ENCODE measurements around the gene ASB7.

The ASB7 gene

GRCh38 chr15:100598655-100599054 lies 3.7 kb upstream of the ASB7 start:
- DNase-seq = no peak

GRCh38 chr15:100601163-100601562 lies 1.2 kb upstream of the ASB7 start:
- peak; percentile 42 for DNase-seq

DNA sequence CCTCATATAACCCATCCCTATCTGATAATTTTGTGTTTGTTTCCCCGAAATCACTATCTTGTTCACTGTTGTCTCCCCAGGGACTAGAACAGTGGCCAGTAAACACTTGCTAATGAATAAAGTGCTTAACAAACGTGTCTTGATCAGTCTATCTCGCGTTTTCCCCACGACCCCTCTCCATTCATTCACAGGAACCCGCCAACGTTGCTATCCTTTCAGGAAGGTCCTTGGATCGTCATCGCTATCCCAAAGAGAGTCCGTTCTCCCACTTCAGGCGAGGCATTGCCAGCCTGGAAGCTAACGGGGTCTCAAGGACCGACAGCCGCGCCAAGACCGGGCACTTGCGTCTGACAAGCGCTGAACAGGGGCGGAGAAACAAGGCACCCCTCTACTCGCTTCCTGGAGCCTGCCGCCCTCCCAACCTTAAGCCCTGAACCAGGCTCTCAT lies 749 bp upstream of the ASB7 start:
- no peak for DNase-seq

DNA sequence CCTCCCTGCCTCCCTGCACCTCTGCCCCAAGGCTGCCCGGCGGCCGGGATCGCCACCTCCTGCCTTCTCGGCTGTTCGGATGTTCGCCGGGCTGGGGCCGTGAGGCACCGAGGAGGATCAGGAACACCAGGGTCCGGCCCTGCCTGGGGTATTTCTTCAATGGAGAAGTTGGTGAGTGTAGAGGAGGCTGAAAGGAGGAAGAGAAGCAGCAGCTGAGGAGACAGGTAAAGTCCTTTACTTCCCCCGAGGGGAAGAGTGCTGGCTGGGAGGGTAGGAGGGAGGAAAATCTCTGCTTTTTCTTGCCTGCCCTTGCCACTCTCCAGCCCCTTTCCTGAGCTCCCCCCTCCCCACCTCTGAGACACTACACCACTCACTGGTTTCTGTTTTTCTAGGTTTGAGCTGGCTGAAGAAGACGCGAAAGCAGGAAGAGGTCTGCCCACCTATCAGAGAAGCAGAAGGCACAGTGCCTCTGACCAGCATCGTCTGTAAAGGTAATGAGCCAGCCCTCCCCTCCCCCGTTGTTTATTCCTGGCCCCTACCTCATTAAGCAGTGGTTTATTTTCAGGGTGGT lies 519 bp downstream of the ASB7 start:
- no peak for DNase-seq

DNA sequence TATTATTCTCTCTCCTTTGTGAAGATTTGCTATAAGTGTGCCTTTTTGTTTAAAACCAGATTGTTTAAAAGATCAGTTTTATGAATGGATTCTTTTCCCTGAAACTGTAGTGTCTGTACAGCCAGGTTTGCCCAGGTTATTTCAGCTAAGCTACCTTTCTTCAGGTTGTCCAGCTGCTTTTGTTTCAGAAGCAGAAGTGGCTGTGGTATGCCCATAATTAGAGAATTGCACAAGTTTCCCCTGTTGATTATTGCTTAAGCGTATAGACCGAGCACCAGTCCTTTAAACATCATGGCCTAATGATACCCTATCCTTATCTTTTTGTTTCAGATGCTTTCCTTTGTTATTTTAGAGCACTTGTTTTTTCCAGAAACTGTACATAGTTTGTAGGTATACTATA lies 10.2 kb downstream of the ASB7 start:
- no peak for DNase-seq

DNA sequence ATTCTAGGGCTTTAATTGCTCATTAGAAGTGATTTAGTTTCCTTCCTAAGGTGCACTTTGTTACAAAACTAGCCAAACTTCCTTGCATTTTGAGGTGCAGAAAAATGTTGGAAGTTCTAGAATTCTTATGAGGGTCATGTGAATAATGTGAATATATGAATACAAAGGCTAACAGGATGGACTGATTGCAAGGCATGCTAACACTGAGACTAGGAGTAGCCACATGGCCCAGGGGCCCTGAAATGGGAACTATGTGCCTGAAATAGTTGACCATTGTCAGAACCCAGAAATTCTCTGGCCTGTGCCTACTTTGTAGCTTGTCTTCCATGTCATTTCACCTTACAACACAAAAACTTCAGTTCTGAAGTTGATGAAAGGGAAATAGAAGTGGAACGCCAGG lies 10.8 kb downstream of the ASB7 start:
- DNase-seq = no peak

- no peak for DNase-seq
Observed at GRCh38 chr15:100614336-100614735, 11.9 kb downstream of the ASB7 start.

DNA sequence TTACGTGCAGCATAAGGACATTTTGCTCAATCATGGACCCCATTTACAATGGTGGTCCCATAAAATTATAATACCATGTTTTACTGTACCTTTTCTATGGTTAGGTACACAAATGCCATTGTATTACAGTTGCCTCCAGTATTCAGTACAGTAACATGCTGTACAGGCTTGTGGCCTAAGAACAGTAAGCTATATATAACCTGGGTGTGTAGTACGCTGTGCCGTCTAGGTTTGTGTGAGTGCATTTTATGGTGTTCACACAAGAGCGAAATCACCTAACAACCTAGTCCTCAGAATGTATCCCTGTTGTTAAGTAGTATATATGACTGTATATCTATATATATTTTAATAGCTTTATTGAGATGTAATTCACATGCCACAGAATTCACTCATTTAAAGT lies 12.5 kb downstream of the ASB7 start:
- DNase-seq = no peak

GRCh38 chr15:100615801-100616200 lies 13.4 kb downstream of the ASB7 start:
- DNase-seq = no peak

DNA sequence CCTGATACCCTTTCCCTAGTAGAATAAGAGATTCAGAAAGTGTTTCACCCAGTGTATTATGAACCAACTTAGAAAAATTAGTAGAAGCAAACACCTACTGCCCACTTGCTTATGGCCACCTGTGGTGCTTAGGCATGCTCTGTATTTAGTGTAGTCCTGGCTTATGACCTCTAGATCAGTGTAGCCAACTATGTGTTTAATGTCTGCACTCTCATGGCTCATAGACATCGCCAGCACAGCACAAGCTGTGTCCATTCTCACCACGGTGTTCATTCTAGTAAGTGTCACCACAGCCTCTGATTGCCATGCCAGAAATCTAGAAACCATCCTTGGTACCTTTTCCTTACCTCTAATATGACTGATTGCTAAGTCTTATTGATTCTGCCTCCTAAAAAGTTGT lies 14.3 kb downstream of the ASB7 start:
- DNase-seq = no peak

DNA sequence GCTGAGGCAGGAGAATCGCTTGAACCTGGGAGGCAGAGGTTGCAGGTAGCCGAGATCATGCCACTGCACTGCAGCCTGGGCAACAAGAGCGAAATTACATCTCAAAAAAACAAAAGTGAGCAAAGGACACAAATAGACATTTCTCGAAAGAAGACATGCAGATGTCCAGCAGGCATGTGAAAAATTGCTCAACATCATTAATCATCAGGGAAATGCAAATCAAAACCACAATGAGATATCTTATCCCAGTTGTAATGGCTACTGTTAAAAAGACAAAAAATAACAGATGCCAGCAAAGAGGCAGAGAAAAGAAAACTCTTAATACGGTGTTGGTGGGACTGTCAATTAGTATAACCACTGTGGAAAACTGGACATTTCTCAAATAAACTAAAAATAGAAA lies 20.9 kb downstream of the ASB7 start:
- DNase-seq = no peak

GRCh38 chr15:100627789-100628395 lies 25.5 kb downstream of the ASB7 start:
- peak; percentile 39 for DNase-seq

GRCh38 chr15:100628746-100629145 lies 26.4 kb downstream of the ASB7 start:
- no peak for DNase-seq

- DNase-seq = no peak
Observed at GRCh38 chr15:100631831-100632230, 29.4 kb downstream of the ASB7 start.

DNA sequence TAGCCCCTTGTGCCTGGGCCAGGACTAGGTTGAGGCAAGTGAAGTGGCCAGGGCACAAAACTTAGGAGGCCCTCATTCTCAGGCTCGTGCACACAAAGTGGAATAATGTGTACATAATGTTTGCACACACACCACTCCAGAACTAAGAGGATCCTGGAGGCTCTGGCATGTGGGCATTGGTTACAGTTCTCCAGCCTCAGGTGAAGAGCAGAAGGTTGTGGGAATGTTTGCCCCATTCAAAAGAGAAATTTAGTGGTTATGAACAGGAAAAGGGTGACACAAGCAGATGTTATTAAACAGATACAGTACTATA lies 31.3 kb downstream of the ASB7 start:
- no peak for DNase-seq

DNA sequence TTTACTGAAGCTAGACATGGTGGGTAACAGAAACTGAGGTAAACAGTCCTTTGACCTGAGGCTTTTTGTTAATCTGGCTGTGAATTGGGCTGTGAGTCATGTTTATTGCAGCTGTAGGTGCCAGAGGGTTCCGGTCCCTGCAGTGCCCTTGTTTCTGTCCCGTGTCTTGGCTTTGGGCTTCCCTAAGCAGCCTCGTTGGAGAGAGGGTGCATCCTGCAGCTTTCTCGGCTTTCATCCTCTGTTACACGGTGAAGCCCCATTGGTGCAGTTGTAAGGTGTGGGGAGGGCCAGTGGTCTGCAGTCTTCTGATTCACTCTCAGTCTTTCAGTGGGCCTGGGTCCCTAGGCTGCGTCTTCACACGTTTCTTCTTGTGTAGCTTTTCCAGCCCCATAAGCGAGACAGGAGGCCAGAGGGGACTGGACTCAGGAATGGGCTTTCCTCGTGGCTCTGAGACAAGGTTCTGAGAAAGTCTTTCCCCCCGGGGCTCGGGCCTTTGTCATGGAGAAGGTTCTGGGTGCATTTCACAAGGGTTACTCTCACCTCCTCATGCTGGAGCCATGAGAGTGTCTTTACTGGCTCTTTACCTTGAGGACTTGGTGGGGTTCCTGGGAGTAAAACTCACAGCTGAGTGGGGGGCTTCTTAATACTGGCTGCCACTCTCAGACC lies 33.1 kb downstream of the ASB7 start:
- no peak for DNase-seq

DNA sequence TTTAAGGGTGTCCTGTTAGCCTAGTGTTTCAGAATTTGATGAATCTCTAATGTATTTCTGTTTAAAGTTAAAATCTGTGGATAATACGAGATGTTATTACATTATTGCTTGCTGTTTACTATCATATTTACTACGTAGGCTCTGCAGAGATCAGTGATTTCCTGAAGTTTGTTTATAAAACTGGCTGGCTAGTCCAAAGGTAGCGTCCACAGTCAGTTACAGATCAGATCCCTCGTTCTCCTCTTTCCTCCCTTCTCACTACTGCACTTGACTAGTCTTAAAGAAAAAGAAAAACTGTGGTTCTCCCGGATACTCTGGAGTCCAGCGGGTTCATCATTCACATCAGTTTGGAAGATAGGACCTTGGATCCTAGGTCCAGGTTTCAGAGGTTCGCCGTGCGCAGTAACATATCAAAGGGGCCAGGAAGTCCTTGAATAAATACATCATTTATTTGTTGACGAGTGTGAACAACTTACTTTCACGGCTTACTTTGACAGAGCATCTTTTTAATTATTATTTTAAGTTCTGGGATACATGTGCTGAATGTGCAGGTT lies 35.9 kb downstream of the ASB7 start:
- DNase-seq = no peak

DNA sequence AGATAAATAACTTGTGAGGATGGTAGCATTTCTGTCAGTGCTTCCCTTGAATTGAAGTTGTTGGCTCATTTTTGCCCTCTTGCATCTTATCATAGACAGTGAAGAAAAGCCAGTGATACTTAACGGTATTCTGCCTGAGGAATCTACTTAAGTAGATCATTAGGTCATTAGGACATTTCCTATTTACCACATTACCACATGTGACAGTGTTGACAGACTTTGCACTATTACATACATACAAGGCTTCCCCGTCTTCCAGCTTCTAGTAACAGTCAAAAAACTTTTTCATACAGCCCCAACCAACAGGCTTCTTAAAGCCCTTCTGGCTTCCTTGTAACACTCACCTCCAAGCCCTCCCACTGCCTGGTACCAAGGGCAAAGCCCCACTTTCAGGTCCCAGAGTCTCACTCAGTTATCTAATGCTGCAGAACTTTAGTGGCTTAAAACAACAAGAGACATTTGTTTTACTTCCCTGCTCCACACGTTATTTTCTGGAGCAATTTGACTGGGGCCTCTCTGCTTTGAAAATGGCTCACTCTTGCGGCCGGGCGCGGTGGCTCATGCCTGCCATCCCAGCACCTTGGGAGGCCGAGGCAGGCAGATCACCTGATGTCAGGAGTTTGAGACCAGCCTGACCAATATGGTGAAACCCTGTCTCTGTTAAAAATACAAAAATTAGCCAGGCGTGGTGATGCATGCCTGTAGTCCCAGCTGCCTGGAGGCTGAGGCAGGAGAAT lies 40.0 kb downstream of the ASB7 start:
- no peak for DNase-seq

DNA sequence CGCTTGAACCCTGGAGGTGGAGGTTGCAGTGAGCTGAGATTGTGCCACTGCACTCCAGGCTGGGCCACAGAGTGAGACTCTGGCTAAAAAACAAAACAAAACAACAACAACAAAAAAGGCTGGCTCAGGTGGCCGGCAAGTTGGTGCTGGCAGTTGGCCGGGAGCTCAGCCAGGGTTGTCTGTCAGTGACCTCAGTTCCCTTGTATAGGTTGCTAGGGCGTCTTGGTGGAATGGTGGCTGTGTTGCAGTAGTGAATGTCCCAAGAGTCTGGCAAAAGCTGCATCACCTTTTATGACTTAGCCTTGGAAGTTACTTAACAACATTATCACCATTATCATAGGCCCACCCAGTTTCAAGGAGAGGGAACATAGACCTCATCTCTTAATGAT lies 40.6 kb downstream of the ASB7 start:
- no peak for DNase-seq

DNA sequence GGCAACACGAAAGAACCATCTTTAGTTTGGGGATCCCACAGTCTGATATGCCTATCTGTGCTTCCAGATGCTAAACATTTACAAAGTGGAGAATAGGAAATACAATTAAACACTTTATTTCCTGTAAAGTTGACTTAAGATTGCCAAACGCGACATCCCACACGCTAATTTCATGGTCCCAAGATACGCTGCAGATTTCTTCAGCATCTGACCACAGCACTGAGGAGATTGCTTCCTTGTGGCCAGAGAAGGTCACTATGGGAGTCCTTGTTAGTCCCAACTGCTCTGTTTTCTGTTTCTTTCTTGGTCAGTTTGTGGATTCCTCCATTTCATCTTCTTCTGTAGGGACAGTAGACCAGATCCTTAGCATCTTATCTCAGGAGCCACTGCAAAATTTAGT lies 43.3 kb downstream of the ASB7 start:
- DNase-seq = no peak

GRCh38 chr15:100648951-100649350 lies 46.6 kb downstream of the ASB7 start:
- no peak for DNase-seq

DNA sequence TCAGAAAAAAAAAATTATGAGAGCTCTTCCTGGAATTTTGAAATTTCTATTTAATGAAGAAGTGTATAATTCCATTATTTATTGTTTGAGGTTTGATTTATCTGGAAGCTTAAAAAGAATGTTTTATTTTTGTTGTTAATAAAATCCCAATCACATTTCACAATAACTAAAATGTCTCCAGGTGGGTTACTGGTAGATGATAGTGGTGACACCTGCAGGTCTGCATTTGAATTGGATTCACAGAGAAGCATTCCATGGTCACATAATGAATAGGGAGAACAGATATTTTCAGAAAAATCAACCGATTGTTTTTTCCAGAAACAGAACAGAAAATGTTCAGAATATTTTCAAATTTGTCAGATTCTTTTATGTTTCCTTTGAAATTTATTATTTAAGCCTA lies 48.3 kb downstream of the ASB7 start:
- no peak for DNase-seq

- DNase-seq = no peak
Observed at GRCh38 chr15:100651253-100651652, 48.9 kb downstream of the ASB7 start.

- no peak for DNase-seq
Observed at GRCh38 chr15:100652116-100652515, 49.7 kb downstream of the ASB7 start.

All from T-helper 9 cell (primary cell).